H1 (cell line): ENCODE results near the gene EMD.

Source experiments
- CHD2 ChIP-seq: IDR thresholded peaks from 2 replicates; pipeline ENCODE4 v1.6.1; 2012; ENCODE audit warnings: low read length, improper control_type of control experiment
- CTCF ChIP-seq, 3 experiments: IDR thresholded peaks; 1 replicate in 2 of 3; 2 replicates in 1 of 3; pipeline versions ENCODE4 v1.5.1 to v1.6.1; 2011; ENCODE audit warnings: low read length in 3 of 3, mild to moderate bottlenecking in 3 of 3, inconsistent platforms in 2 of 3, low read depth in 1 of 3, moderate library complexity in 1 of 3; ENCODE audit not compliant: insufficient read depth in 1 of 3; ENCODE audit errors: control extremely low read depth in 1 of 3
- EP300 ChIP-seq, 2 experiments: IDR thresholded peaks; 1 replicate in 1 of 2; 2 replicates in 1 of 2; pipeline ENCODE4 v1.6.1; 2011 to 2012; ENCODE audit warnings: low read depth in 2 of 2, low read length in 2 of 2, mild to moderate bottlenecking in 2 of 2, borderline replicate concordance in 1 of 2, inconsistent platforms in 1 of 2, moderate library complexity in 1 of 2
- POLR2A ChIP-seq, 2 experiments: IDR thresholded peaks; 1 replicate in 1 of 2; 2 replicates in 1 of 2; pipeline ENCODE4 v1.6.1; 2011; ENCODE audit warnings: low read depth in 2 of 2, low read length in 2 of 2, mild to moderate bottlenecking in 2 of 2; ENCODE audit errors: control extremely low read depth in 1 of 2
- RXRA ChIP-seq: IDR thresholded peaks from 2 replicates; pipeline ENCODE4 v1.6.1; 2011; ENCODE audit warnings: low read depth, mild to moderate bottlenecking, low read length, moderate library complexity; ENCODE audit not compliant: insufficient read depth
- TAF1 ChIP-seq: IDR thresholded peaks from 2 replicates; pipeline ENCODE4 v1.6.1; 2011; ENCODE audit warnings: mild to moderate bottlenecking, low read depth, low read length
- TCF12 ChIP-seq: IDR thresholded peaks from 2 replicates; pipeline ENCODE4 v1.6.1; 2011; ENCODE audit warnings: low read depth, mild to moderate bottlenecking, low read length
- USF2 ChIP-seq: IDR thresholded peaks from 2 replicates; pipeline ENCODE4 v1.6.1; 2011; ENCODE audit warnings: low read length, improper control_type of control experiment
- TF ChIP-seq, protein P1 (sequence below): IDR thresholded peaks from 2 replicates; pipeline ENCODE4 v1.6.1; 2012; ENCODE audit warnings: inconsistent platforms

- TF ChIP-seq, protein P1, sequence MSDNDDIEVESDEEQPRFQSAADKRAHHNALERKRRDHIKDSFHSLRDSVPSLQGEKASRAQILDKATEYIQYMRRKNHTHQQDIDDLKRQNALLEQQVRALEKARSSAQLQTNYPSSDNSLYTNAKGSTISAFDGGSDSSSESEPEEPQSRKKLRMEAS = peak; percentile 34; the same call in 1 of the 2 replicates
- TF ChIP-seq POLR2A (IDR thresholded peaks at IDR 0.05; ENCODE audit: control extremely low read depth in 1 of 2, low read depth in 2 of 2, low read length in 2 of 2) (peak in 1 of 2 experiments; percentile 40; a peak in 1 of 3 replicates), RXRA (no peak), EP300 (IDR thresholded peaks at IDR 0.05; ENCODE audit: borderline replicate concordance in 1 of 2, low read depth in 2 of 2, low read length in 2 of 2) (no peak), TCF12 (no peak), CHD2 (peak; percentile 93), TAF1 (peak; percentile 43; the same call in 1 of the 2 replicates), USF2 (no peak), CTCF (IDR thresholded peaks at IDR 0.05; ENCODE audit: control extremely low read depth in 1 of 3, insufficient read depth in 1 of 3, low read depth in 1 of 3, low read length in 3 of 3) (no peak)
Measured at GRCh38 chrX:154378799-154379568, at the start of gene EMD.
